ENCODE data around the gene PCDHB16.
"Not testable (repeated sequence)": the region's sequence is repeated elsewhere in the genome, so short reads cannot be mapped to it uniquely, and the experiment has no call there.

The PCDHB16 gene

DNA sequence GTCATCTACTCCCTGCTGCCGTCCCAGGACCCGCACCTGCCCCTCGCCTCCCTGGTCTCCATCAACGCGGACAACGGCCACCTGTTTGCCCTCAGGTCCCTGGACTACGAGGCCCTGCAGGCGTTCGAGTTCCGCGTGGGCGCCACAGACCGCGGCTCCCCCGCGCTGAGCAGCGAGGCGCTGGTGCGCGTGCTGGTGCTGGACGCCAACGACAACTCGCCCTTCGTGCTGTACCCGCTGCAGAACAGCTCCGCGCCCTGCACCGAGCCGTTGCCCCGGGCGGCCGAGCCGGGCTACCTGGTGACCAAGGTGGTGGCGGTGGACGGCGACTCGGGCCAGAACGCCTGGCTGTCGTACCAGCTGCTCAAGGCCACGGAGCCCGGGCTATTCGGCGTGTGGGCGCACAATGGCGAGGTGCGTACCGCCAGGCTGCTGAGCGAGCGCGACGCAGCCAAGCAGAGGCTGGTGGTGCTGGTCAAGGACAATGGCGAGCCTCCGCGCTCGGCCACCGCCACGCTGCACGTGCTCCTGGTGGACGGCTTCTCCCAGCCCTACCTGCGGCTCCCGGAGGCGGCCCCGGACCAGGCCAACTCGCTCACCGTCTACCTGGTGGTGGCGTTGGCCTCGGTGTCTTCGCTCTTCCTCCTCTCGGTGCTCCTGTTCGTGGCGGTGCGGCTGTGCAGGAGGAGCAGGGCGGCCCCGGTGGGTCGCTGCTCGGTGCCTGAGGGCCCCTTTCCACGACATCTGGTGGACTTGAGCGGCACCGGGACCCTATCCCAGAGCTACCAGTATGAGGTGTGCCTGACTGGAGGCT is 7.7 kb upstream of the PCDHB16 start:
- H3K27ac Mint-ChIP-seq, ATAC-seq, H3K4me1 Mint-ChIP-seq, H3K4me3 Mint-ChIP-seq, DNase-seq: not testable (repeated sequence)
- Mint-ChIP-seq H3K9me3 (peaks cover 4 to 14% of the 10 kb centered on the region in 2 donors), H3K27me3 (peaks cover 22% of the 10 kb centered on the region)

DNA sequence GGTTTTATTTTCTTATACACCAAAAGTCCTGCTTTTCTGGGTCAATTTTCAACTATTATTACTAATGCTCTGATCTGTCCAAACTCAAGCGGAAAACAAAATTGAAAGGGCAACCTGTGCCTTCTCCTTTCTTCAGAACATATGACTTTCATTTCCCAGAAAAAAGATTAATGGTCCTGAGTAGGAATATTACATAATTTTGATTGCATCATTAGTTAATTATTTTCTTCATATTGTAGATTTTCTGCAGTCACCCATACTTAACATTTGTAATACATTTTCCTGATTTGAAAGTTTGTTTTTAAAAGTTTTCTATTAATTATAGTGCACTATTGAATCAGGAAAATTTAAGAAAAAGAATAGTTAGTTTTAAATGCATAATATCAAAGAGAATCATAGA is 6.3 kb upstream of the PCDHB16 start:
- no peaks in the 10 kb centered on the region for H3K4me1 Mint-ChIP-seq
- no peak for DNase-seq
- no peak for ATAC-seq
- peaks cover 4 to 14% of the 10 kb centered on the region in 2 donors for H3K9me3 Mint-ChIP-seq
- H3K27ac Mint-ChIP-seq: no peak overlapping the region
- no peak overlapping the region for H3K4me3 Mint-ChIP-seq
- H3K27me3 Mint-ChIP-seq: peaks cover 9% of the 10 kb centered on the region

DNA sequence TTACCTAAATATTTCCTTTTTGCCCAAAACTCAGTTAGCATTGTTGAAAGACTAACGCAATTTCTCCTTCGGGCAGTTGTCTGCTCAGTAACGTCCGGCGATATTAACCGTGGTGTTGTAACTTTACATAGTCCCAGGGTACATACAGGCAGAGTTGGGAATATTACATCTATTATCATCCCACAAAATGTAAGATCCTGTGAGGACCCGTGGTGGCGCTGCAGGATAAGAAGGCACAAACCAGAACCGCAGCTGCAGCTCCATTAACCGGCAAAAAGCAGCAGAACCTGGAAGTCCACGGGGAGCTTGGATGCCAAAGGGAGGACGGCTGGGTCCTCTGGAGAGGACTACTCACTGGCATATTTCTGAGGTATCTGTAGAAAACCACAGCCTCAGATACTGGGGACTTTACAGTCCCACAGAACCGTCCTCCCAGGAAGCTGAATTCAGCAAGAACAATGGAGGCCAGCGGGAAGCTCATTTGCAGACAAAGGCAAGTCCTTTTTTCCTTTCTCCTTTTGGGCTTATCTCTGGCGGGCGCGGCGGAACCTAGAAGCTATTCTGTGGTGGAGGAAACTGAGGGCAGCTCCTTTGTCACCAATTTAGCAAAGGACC is 4.5 kb upstream of the PCDHB16 start, which contains the start of gene PCDHB8:
PCDHB8 (plus strand) TSS at position 214 of the 615 bp plus-strand sequence; CDS start at position 459, 245 bp downstream.
- not testable (repeated sequence) for H3K4me3 Mint-ChIP-seq, ATAC-seq, DNase-seq, H3K4me1 Mint-ChIP-seq, H3K27ac Mint-ChIP-seq
- peaks cover 4 to 20% of the 10 kb centered on the region in 2 donors for H3K9me3 Mint-ChIP-seq
- H3K27me3 Mint-ChIP-seq: peaks cover 12% of the 10 kb centered on the region

DNA sequence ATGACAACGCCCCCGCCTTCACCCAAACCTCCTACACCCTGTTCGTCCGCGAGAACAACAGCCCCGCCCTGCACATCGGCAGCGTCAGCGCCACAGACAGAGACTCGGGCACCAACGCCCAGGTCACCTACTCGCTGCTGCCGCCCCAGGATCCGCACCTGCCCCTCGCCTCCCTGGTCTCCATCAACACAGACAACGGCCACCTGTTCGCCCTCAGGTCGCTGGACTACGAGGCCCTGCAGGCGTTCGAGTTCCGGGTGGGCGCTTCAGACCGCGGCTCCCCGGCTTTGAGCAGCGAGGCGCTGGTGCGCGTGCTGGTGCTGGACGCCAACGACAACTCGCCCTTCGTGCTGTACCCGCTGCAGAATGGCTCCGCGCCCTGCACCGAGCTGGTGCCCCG is 2.8 kb upstream of the PCDHB16 start:
- DNase-seq, H3K4me1 Mint-ChIP-seq, H3K4me3 Mint-ChIP-seq, H3K27ac Mint-ChIP-seq, ATAC-seq: not testable (repeated sequence)
- peaks cover 23% of the 10 kb centered on the region for H3K27me3 Mint-ChIP-seq
- peaks cover 13 to 24% of the 10 kb centered on the region in 2 donors for H3K9me3 Mint-ChIP-seq

GRCh38 chr5:141179876-141180275 is 2.3 kb upstream of the PCDHB16 start:
- not testable (repeated sequence) for H3K4me1 Mint-ChIP-seq, ATAC-seq, DNase-seq, H3K27ac Mint-ChIP-seq, H3K4me3 Mint-ChIP-seq
- peaks cover 13 to 26% of the 10 kb centered on the region in 2 donors for H3K9me3 Mint-ChIP-seq
- peaks cover 28% of the 10 kb centered on the region for H3K27me3 Mint-ChIP-seq

- no peak overlapping the region for H3K4me3 Mint-ChIP-seq
- H3K27me3 Mint-ChIP-seq: peaks cover 33% of the 10 kb centered on the region
- DNase-seq: no peak
- no peak overlapping the region for H3K27ac Mint-ChIP-seq
- H3K4me1 Mint-ChIP-seq: no peaks in the 10 kb centered on the region
- peaks cover 13 to 24% of the 10 kb centered on the region in 2 donors for H3K9me3 Mint-ChIP-seq
- ATAC-seq: no peak
These were observed 1.9 kb upstream of the PCDHB16 start for GRCh38 chr5:141180313-141180712.

GRCh38 chr5:141184117-141184855 is 2.1 kb downstream of the PCDHB16 start:
- DNase-seq, ATAC-seq, H3K4me1 Mint-ChIP-seq, H3K4me3 Mint-ChIP-seq, H3K27ac Mint-ChIP-seq: not testable (repeated sequence)
- H3K9me3 Mint-ChIP-seq: peaks cover 24 to 26% of the 10 kb centered on the region in 2 donors
- H3K27me3 Mint-ChIP-seq: peaks cover 59% of the 10 kb centered on the region

DNA sequence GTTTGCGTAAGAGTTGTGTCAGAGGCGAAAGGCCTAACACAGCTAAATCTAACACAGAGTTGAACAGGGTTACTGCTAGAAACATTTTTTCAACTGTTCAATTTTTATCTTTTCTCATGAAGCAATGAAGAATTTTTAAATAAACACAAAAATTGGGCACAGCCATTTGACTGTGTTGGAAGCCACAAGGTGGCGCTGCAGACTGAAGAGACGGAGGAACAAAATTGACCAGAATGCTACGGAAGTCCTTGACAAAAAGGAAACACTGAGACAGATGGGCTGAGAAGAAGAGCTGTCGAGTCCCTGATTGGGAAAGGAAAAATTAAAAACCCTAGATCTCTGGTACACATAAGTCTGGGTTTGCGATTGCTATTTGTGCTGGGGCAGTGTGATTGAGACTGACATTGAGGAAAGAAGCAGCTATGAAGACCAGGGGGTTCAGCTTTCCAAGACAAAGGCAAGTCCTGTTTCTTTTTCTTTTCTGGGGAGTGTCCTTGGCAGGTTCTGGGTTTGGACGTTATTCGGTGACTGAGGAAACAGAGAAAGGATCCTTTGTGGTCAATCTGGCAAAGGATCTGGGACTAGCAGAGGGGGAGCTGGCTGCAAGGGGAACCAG is 4.8 kb downstream of the PCDHB16 start, which contains the start of gene PCDHB9:
PCDHB9 (plus strand) TSS at position 265 of the 616 bp plus-strand sequence; CDS start at position 423, 158 bp downstream.
- H3K4me1 Mint-ChIP-seq: no peaks in the 10 kb centered on the region
- ATAC-seq: no peak
- peaks cover 24% of the 10 kb centered on the region in 2 donors for H3K9me3 Mint-ChIP-seq
- no peak within 1 kb of the TSS for H3K27ac Mint-ChIP-seq
- DNase-seq: peak in 1 of 2 donors; percentile 16
- peaks cover 76% of the 10 kb centered on the region for H3K27me3 Mint-ChIP-seq
- peak within 1 kb of the TSS in 1 of 2 donors; percentile 19 for H3K4me3 Mint-ChIP-seq

- not testable (repeated sequence) for H3K4me1 Mint-ChIP-seq
These were observed 6.5 kb downstream of the PCDHB16 start for GRCh38 chr5:141188682-141189081.

GRCh38 chr5:141189131-141189530 is 6.9 kb downstream of the PCDHB16 start:
- not testable (repeated sequence) for DNase-seq, H3K4me1 Mint-ChIP-seq, H3K4me3 Mint-ChIP-seq, ATAC-seq, H3K27ac Mint-ChIP-seq
- Mint-ChIP-seq H3K9me3 (peaks cover 16 to 25% of the 10 kb centered on the region in 2 donors), H3K27me3 (peaks cover 77% of the 10 kb centered on the region)

More at GRCh38 chr5:141188682-141189081, 6.5 kb downstream of the PCDHB16 start:
- not testable (repeated sequence) for ATAC-seq, DNase-seq, H3K27ac Mint-ChIP-seq, H3K4me3 Mint-ChIP-seq
- Mint-ChIP-seq H3K27me3 (peaks cover 76% of the 10 kb centered on the region), H3K9me3 (peaks cover 17 to 25% of the 10 kb centered on the region in 2 donors)

DNA sequence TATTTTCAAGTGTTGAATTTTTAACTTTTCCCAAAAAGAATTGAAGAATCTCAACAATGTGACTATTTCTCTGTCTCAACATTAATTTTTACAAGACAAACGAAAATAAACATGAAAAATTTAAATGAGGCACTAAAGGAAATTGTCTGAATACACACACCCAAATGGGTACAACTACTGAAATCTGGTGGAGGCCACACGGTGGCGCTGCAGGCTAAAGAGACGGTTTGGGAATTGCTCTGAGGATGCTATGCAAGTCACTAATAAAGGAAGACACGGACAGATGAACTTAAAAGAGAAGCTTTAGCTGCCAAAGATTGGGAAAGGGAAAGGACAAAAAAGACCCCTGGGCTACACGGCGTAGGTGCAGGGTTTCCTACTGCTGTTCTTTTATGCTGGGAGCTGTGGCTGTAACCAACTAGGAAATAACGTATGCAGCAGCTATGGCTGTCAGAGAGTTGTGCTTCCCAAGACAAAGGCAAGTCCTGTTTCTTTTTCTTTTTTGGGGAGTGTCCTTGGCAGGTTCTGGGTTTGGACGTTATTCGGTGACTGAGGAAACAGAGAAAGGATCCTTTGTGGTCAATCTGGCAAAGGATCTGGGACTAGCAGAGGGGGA is 10.0 kb downstream of the PCDHB16 start, which contains the start of gene PCDHB10:
PCDHB10 (plus strand) TSS at position 244 of the 616 bp plus-strand sequence; CDS start at position 444, 200 bp downstream.
- Mint-ChIP-seq H3K4me3 (no peak within 1 kb of the TSS), H3K27me3 (peaks cover 56% of the 10 kb centered on the region)

DNA sequence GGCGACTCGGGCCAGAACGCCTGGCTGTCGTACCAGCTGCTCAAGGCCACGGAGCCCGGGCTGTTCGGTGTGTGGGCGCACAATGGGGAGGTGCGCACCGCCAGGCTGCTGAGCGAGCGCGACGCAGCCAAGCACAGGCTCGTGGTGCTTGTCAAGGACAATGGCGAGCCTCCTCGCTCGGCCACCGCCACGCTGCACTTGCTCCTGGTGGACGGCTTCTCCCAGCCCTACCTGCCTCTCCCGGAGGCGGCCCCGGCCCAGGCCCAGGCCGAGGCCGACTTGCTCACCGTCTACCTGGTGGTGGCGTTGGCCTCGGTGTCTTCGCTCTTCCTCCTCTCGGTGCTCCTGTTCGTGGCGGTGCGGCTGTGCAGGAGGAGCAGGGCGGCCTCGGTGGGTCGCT is 12.1 kb downstream of the PCDHB16 start:
- H3K27ac Mint-ChIP-seq, H3K4me1 Mint-ChIP-seq, ATAC-seq, DNase-seq, H3K4me3 Mint-ChIP-seq: not testable (repeated sequence)
- Mint-ChIP-seq H3K27me3 (peaks cover 42% of the 10 kb centered on the region), H3K9me3 (peaks cover 25 to 45% of the 10 kb centered on the region in 2 donors)

More for the DNA sequence above, 10.0 kb downstream of the PCDHB16 start, which contains the start of gene PCDHB10:
- H3K9me3 Mint-ChIP-seq: peaks cover 19 to 24% of the 10 kb centered on the region in 2 donors
- no peak within 1 kb of the TSS for H3K27ac Mint-ChIP-seq
- ATAC-seq (no peak), DNase-seq (peak in 1 of 2 donors; percentile 20)
- no peaks in the 10 kb centered on the region for H3K4me1 Mint-ChIP-seq

DNA sequence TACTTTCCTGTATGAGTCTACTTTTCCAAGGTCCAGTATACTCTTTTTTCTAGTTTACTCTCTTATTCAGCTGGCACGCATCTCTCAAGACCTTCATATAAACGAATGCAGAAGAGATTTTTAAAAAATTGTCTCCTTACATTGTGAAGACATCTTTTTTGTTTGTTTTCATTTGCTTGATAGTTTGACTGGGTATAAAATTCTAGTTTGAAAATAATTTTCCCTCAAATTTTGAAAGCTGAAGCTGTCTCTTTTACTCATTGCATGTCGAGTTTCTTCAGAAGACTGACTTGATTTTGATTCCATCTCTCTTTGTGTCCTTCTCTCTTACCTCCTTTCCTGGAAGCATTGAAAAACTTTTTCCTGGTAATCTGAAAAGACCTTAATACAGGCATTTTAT is 14.2 kb downstream of the PCDHB16 start:
- Mint-ChIP-seq H3K4me1 (no peaks in the 10 kb centered on the region), H3K4me3 (no peak overlapping the region), H3K27me3 (peaks cover 44% of the 10 kb centered on the region), H3K27ac (no peak overlapping the region), H3K9me3 (peaks cover 25 to 53% of the 10 kb centered on the region in 2 donors)
- no peak for ATAC-seq
- no peak for DNase-seq

Measured in stimulated activated naive CD8-positive, alpha-beta T cell treated with anti-CD3 and anti-CD28 coated beads, Interleukin-15, amount 100 ng/mL, for 72 hours (primary cell).